ENCODE data around the gene TTC28.
"Not testable (repeated sequence)": the region's sequence is repeated elsewhere in the genome, so short reads cannot be mapped to it uniquely, and the experiment has no call there.

Gene TTC28

GRCh38 chr22:28619236-28619635, 60.4 kb downstream of the TTC28 start:
- Mint-ChIP-seq H3K27ac (no peak overlapping the region), H3K9me3 (peaks cover 19% of the 10 kb centered on the region), H3K27me3 (ENCODE audit: low read depth, poor library complexity) (no peaks in the 10 kb centered on the region)

GRCh38 chr22:28615423-28615822, 64.2 kb downstream of the TTC28 start:
- H3K27me3 Mint-ChIP-seq (ENCODE audit: low read depth, poor library complexity); H3K4me3 Mint-ChIP-seq; H3K4me1 Mint-ChIP-seq; H3K27ac Mint-ChIP-seq; DNase-seq: not testable (repeated sequence)
- Mint-ChIP-seq H3K9me3 (peaks cover 53% of the 10 kb centered on the region), H3K36me3 (ENCODE audit: low read depth) (peaks cover 74% of the 10 kb centered on the region)

More at GRCh38 chr22:28619236-28619635, 60.4 kb downstream of the TTC28 start:
- Mint-ChIP-seq H3K36me3 (ENCODE audit: low read depth) (peaks cover 59% of the 10 kb centered on the region), H3K4me3 (no peak overlapping the region), H3K4me1 (no peaks in the 10 kb centered on the region)
- no peak for TF ChIP-seq CTCF (IDR thresholded peaks at IDR 0.05)
- DNase-seq, result no peak

- Mint-ChIP-seq H3K4me1 (peaks cover 20% of the 10 kb centered on the region), H3K4me3 (no peak overlapping the region), H3K27me3 (ENCODE audit: low read depth, poor library complexity) (no peaks in the 10 kb centered on the region), H3K27ac (no peak overlapping the region), H3K36me3 (ENCODE audit: low read depth) (peaks cover 56% of the 10 kb centered on the region), H3K9me3 (peaks cover 44% of the 10 kb centered on the region)
- no peak for TF ChIP-seq CTCF (IDR thresholded peaks at IDR 0.05)
- no peak for DNase-seq
Observed at GRCh38 chr22:28609921-28610320, 69.7 kb downstream of the TTC28 start.

GRCh38 chr22:28608546-28608945, 71.1 kb downstream of the TTC28 start:
- DNase-seq, result no peak
- H3K27ac Mint-ChIP-seq, result peak overlapping the region; percentile 27
- no peak for TF ChIP-seq CTCF (IDR thresholded peaks at IDR 0.05)
- no peaks in the 10 kb centered on the region for H3K27me3 Mint-ChIP-seq (ENCODE audit: low read depth, poor library complexity)
- H3K4me3 Mint-ChIP-seq, result no peak overlapping the region
- H3K4me1 Mint-ChIP-seq, result peaks cover 20% of the 10 kb centered on the region
- H3K36me3 Mint-ChIP-seq (ENCODE audit: low read depth), result peaks cover 42% of the 10 kb centered on the region
- peaks cover 30% of the 10 kb centered on the region for H3K9me3 Mint-ChIP-seq

- peaks cover 20% of the 10 kb centered on the region for H3K4me1 Mint-ChIP-seq
Observed at GRCh38 chr22:28607795-28608194, 71.8 kb downstream of the TTC28 start.

GRCh38 chr22:28604966-28605761, 74.5 kb downstream of the TTC28 start:
- Mint-ChIP-seq H3K4me1 (peaks cover 28% of the 10 kb centered on the region), H3K4me3 (no peak overlapping the region), H3K27ac (peak overlapping the region; percentile 29), H3K36me3 (ENCODE audit: low read depth) (peaks cover 12% of the 10 kb centered on the region), H3K9me3 (peaks cover under 1% of the 10 kb centered on the region), H3K27me3 (ENCODE audit: low read depth, poor library complexity) (no peaks in the 10 kb centered on the region)
- DNase-seq, result no peak
- no peak for TF ChIP-seq CTCF (IDR thresholded peaks at IDR 0.05)

More at GRCh38 chr22:28607795-28608194, 71.8 kb downstream of the TTC28 start:
- no peak overlapping the region for H3K4me3 Mint-ChIP-seq
- peak overlapping the region; percentile 36 for H3K27ac Mint-ChIP-seq
- TF ChIP-seq CTCF (IDR thresholded peaks at IDR 0.05), result no peak
- no peaks in the 10 kb centered on the region for H3K27me3 Mint-ChIP-seq (ENCODE audit: low read depth, poor library complexity)
- DNase-seq, result no peak
- peaks cover 34% of the 10 kb centered on the region for H3K36me3 Mint-ChIP-seq (ENCODE audit: low read depth)
- peaks cover 23% of the 10 kb centered on the region for H3K9me3 Mint-ChIP-seq
